Prostate gland (tissue), 2 donors: ENCODE measurements around the gene GET3.

Source experiments
- POLR2A ChIP-seq: fragments of 450-650 bp; IDR thresholded peaks from one replicate; pipeline ENCODE4 v1.6.1; 2016; ENCODE audit warnings: antibody characterized with exemption, mild to moderate bottlenecking
- POLR2AphosphoS5 ChIP-seq: sonication (generic); formaldehyde crosslinking; IDR thresholded peaks from one replicate; pipeline ENCODE4 v1.6.1; 2017; ENCODE audit warnings: antibody characterized with exemption
- TF ChIP-seq, protein P1 (sequence below), 4 experiments: fragments of 200-600 bp in 2 of 4; fragments of 450-650 bp in 2 of 4; sonication (generic) in 2 of 4; IDR thresholded peaks; 1 replicate in 3 of 4; 2 replicates in 1 of 4; pipeline ENCODE4 v1.5.1; 2016 to 2019; ENCODE audit warnings: antibody characterized with exemption in 4 of 4, mild to moderate bottlenecking in 2 of 4, moderate library complexity in 2 of 4

GRCh38 chr19:12767150-12767549 is 29.9 kb downstream of the GET3 start:
- TF ChIP-seq, protein P1, sequence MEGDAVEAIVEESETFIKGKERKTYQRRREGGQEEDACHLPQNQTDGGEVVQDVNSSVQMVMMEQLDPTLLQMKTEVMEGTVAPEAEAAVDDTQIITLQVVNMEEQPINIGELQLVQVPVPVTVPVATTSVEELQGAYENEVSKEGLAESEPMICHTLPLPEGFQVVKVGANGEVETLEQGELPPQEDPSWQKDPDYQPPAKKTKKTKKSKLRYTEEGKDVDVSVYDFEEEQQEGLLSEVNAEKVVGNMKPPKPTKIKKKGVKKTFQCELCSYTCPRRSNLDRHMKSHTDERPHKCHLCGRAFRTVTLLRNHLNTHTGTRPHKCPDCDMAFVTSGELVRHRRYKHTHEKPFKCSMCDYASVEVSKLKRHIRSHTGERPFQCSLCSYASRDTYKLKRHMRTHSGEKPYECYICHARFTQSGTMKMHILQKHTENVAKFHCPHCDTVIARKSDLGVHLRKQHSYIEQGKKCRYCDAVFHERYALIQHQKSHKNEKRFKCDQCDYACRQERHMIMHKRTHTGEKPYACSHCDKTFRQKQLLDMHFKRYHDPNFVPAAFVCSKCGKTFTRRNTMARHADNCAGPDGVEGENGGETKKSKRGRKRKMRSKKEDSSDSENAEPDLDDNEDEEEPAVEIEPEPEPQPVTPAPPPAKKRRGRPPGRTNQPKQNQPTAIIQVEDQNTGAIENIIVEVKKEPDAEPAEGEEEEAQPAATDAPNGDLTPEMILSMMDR (IDR thresholded peaks at IDR 0.05): no peak
- TF ChIP-seq POLR2A (no peak), POLR2AphosphoS5 (no peak)
